ENCODE data around the gene PPP1R37. TPM values are rescaled to one million over a fixed set of nuclear protein-coding genes. Genes with fewer than 3 reads are reported as not detected.

PPP1R37 gene
- polyA plus RNA-seq, 1 donor from 2014 or later: 53.7 TPM

DNA sequence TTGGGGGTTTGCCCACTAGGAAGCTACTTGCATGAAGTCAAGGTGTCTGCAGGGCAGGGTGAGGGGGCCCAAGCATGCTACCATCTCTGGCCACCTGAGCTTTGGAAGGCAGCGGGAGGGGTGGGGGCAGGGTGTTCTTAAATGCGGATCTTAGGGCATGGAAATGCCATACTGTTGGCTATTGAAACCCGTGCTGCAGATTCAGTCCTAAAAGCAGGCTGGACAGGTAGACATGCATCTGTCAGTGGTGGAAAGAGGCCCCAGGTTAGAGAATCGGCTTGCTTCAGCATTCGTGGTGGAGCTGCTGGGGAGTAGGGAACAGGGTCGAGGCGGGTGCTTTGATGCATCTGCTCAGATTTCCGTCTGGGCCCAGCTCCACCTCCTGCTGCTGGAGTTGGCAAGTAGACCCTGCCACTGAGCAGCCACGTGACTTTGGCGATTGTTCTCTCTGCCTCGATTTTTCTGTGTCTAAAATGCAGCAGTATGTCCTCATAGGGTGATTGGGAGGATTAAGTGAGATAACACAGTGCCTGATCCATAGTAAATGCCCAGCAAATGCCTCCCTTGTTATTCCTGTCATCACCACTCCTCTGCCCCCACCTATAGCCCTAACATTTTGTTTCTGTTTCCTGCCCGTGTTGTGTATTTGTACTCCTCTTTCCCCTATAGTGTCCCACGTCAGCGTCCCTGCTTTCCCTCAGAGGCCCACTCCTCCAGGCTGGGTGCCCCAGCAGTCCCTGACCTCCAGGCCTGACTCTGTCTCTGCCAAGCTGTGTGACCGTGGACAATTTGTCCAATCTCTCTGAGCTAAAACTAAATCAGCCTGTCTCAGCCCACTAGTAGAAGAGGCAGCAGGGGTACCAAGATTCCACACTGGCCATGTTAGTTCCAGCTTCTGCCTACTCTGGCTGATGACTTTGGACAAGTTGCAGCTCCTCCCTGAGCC is 5.8 kb downstream of the PPP1R37 start:
- Histone ChIP-seq H3K9me3 (ENCODE audit: low read length) (no peaks in the 10 kb centered on the region), H4K20me1 (ENCODE audit: insufficient read depth) (peaks cover 26% of the 10 kb centered on the region), H3K9me2 (ENCODE audit: insufficient read depth, low read length) (no peaks in the 10 kb centered on the region), H3K4me2 (ENCODE audit: low read length) (no peak overlapping the region), H3K27me3 (ENCODE audit: insufficient read depth, low read depth, low read length) (no peaks in the 10 kb centered on the region), H3K27ac (ENCODE audit: low read length) (no peak overlapping the region), H3F3A (ENCODE audit: insufficient read depth, low read length, poor library complexity, severe bottlenecking) (no peaks in the 10 kb centered on the region), H3K79me2 (replicated peaks; ENCODE audit: insufficient read depth, low read length) (peaks cover 77% of the 10 kb centered on the region), H3K4me3 (ENCODE audit: low read length) (no peak overlapping the region), H2AFZ (ENCODE audit: low read depth, low read length) (no peak overlapping the region), H3K36me3 (ENCODE audit: insufficient read depth, low read length) (no peaks in the 10 kb centered on the region), H3K9ac (ENCODE audit: low read length) (no peak overlapping the region)
- TF ChIP-seq POLR2AphosphoS5 (IDR thresholded peaks at IDR 0.05) (no peak), EP300 (conservative IDR thresholded peaks at IDR 0.05; ENCODE audit: poor library complexity, severe bottlenecking) (no peak), SMC3 (conservative IDR thresholded peaks at IDR 0.05; ENCODE audit: poor library complexity) (no peak), EZH2 (IDR thresholded peaks at IDR 0.05; ENCODE audit: borderline replicate concordance, insufficient read depth, low read length, poor library complexity, severe bottlenecking) (no peak), TAF1 (IDR thresholded peaks at IDR 0.05; ENCODE audit: low read depth) (no peak), RAD21 (conservative IDR thresholded peaks at IDR 0.05) (no peak), MXI1 (conservative IDR thresholded peaks at IDR 0.05; ENCODE audit: poor library complexity, severe bottlenecking) (no peak)
- TF ChIP-seq, protein P1, sequence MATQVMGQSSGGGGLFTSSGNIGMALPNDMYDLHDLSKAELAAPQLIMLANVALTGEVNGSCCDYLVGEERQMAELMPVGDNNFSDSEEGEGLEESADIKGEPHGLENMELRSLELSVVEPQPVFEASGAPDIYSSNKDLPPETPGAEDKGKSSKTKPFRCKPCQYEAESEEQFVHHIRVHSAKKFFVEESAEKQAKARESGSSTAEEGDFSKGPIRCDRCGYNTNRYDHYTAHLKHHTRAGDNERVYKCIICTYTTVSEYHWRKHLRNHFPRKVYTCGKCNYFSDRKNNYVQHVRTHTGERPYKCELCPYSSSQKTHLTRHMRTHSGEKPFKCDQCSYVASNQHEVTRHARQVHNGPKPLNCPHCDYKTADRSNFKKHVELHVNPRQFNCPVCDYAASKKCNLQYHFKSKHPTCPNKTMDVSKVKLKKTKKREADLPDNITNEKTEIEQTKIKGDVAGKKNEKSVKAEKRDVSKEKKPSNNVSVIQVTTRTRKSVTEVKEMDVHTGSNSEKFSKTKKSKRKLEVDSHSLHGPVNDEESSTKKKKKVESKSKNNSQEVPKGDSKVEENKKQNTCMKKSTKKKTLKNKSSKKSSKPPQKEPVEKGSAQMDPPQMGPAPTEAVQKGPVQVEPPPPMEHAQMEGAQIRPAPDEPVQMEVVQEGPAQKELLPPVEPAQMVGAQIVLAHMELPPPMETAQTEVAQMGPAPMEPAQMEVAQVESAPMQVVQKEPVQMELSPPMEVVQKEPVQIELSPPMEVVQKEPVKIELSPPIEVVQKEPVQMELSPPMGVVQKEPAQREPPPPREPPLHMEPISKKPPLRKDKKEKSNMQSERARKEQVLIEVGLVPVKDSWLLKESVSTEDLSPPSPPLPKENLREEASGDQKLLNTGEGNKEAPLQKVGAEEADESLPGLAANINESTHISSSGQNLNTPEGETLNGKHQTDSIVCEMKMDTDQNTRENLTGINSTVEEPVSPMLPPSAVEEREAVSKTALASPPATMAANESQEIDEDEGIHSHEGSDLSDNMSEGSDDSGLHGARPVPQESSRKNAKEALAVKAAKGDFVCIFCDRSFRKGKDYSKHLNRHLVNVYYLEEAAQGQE (IDR thresholded peaks at IDR 0.05; ENCODE audit: borderline replicate concordance): no peak
- TF ChIP-seq, protein P2, sequence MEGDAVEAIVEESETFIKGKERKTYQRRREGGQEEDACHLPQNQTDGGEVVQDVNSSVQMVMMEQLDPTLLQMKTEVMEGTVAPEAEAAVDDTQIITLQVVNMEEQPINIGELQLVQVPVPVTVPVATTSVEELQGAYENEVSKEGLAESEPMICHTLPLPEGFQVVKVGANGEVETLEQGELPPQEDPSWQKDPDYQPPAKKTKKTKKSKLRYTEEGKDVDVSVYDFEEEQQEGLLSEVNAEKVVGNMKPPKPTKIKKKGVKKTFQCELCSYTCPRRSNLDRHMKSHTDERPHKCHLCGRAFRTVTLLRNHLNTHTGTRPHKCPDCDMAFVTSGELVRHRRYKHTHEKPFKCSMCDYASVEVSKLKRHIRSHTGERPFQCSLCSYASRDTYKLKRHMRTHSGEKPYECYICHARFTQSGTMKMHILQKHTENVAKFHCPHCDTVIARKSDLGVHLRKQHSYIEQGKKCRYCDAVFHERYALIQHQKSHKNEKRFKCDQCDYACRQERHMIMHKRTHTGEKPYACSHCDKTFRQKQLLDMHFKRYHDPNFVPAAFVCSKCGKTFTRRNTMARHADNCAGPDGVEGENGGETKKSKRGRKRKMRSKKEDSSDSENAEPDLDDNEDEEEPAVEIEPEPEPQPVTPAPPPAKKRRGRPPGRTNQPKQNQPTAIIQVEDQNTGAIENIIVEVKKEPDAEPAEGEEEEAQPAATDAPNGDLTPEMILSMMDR (IDR thresholded peaks at IDR 0.05; ENCODE audit: poor library complexity, severe bottlenecking): no peak

DNA sequence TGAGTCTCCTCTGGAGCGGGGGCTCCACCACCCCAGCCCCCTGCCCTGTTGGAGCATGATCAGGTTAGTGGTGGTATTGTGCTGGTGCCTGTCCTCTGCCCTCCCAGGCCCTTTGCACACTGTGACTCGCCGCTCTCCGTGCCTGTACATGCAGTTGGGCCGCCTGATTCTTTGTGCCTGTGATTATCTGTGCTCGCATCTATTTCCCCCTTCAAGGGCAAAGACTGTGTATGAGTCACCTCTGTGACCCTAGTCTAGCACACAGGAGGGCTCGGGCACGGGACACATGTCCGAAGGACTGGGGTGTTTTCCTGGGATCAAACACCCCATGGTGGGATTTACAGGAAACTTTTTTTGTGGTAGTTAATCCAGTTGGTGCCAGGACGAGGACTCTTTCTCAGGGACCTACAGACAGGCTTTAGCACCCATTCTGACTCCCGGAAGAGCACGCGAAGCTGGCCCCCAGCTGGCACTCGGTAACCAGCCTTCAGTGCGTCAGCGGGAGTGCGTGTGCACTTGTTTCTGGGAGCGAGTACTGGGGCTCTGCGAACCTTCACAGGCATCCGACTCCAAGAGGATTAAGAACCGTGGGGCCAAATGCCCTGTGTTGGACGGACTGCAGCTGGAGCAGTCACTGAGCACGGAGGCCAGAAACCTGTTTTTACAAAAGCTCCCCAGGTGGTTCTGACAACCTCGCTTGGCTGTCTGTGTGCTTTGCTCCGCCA is 6.7 kb downstream of the PPP1R37 start:
- no peaks in the 10 kb centered on the region for H3K27me3 ChIP-seq (ENCODE audit: insufficient read depth, low read depth, low read length)
- H4K20me1 ChIP-seq (ENCODE audit: insufficient read depth): peaks cover 26% of the 10 kb centered on the region
- H3K36me3 ChIP-seq (ENCODE audit: insufficient read depth, low read length): no peaks in the 10 kb centered on the region
- no peak overlapping the region for H3K4me2 ChIP-seq (ENCODE audit: low read length)
- TF ChIP-seq TAF1 (IDR thresholded peaks at IDR 0.05; ENCODE audit: low read depth) (no peak), RAD21 (conservative IDR thresholded peaks at IDR 0.05) (no peak), SMC3 (conservative IDR thresholded peaks at IDR 0.05; ENCODE audit: poor library complexity) (no peak), EP300 (conservative IDR thresholded peaks at IDR 0.05; ENCODE audit: poor library complexity, severe bottlenecking) (no peak), MXI1 (conservative IDR thresholded peaks at IDR 0.05; ENCODE audit: poor library complexity, severe bottlenecking) (no peak), EZH2 (IDR thresholded peaks at IDR 0.05; ENCODE audit: borderline replicate concordance, insufficient read depth, low read length, poor library complexity, severe bottlenecking) (no peak), POLR2AphosphoS5 (IDR thresholded peaks at IDR 0.05) (no peak)
- TF ChIP-seq, protein P1 (IDR thresholded peaks at IDR 0.05; ENCODE audit: borderline replicate concordance): no peak
- TF ChIP-seq, protein P2 (IDR thresholded peaks at IDR 0.05; ENCODE audit: poor library complexity, severe bottlenecking): no peak
- H3F3A ChIP-seq (ENCODE audit: insufficient read depth, low read length, poor library complexity, severe bottlenecking): no peaks in the 10 kb centered on the region
- no peak overlapping the region for H3K27ac ChIP-seq (ENCODE audit: low read length)
- H3K9me3 ChIP-seq (ENCODE audit: low read length): no peaks in the 10 kb centered on the region
- no peak overlapping the region for H2AFZ ChIP-seq (ENCODE audit: low read depth, low read length)
- H3K79me2 ChIP-seq (replicated peaks; ENCODE audit: insufficient read depth, low read length): peaks cover 74% of the 10 kb centered on the region
- no peak overlapping the region for H3K9ac ChIP-seq (ENCODE audit: low read length)
- H3K4me3 ChIP-seq (ENCODE audit: low read length): no peak overlapping the region
- H3K9me2 ChIP-seq (ENCODE audit: insufficient read depth, low read length): no peaks in the 10 kb centered on the region
